Fibroblast of skin of right quadriceps (primary cell): ENCODE results near the gene RFX3.

Experiments used
- DNase-seq: peaks from one replicate; pipeline ENCODE4 v3.0.0-alpha.2; 2013

Gene RFX3

GRCh38 chr9:3513265-3513818, 12.5 kb downstream of the RFX3 start:
- DNase-seq = no peak

- DNase-seq = no peak
Measured at GRCh38 chr9:3511551-3511950, 14.2 kb downstream of the RFX3 start.

- DNase-seq = no peak
Measured at GRCh38 chr9:3510796-3511195, 15.0 kb downstream of the RFX3 start.

GRCh38 chr9:3509926-3510325, 15.9 kb downstream of the RFX3 start:
- DNase-seq = no peak

- peak; percentile 29 for DNase-seq
Measured at GRCh38 chr9:3508521-3509291, 17.1 kb downstream of the RFX3 start.

- DNase-seq = no peak
Measured at GRCh38 chr9:3508078-3508431, 17.7 kb downstream of the RFX3 start.

- DNase-seq = peak; percentile 7
Measured at GRCh38 chr9:3507395-3508077, 18.3 kb downstream of the RFX3 start.

GRCh38 chr9:3506164-3506563, 19.6 kb downstream of the RFX3 start:
- no peak for DNase-seq

GRCh38 chr9:3502560-3503398, 23.0 kb downstream of the RFX3 start:
- no peak for DNase-seq

- DNase-seq = no peak
Measured at GRCh38 chr9:3500044-3500443, 25.8 kb downstream of the RFX3 start.

- DNase-seq = peak; percentile 14
Measured at GRCh38 chr9:3498691-3499090, 27.1 kb downstream of the RFX3 start.

GRCh38 chr9:3497857-3498256, 27.9 kb downstream of the RFX3 start:
- DNase-seq = no peak

- DNase-seq = peak; percentile 72
Measured at GRCh38 chr9:3497401-3497800, 28.4 kb downstream of the RFX3 start.

- DNase-seq = no peak
Measured at GRCh38 chr9:3495855-3496254, 29.9 kb downstream of the RFX3 start.

GRCh38 chr9:3492214-3492613, 33.6 kb downstream of the RFX3 start:
- DNase-seq = no peak

- DNase-seq = no peak
Measured at GRCh38 chr9:3491450-3491849, 34.4 kb downstream of the RFX3 start.

GRCh38 chr9:3490957-3491356, 34.8 kb downstream of the RFX3 start:
- no peak for DNase-seq

- DNase-seq = no peak
Measured at GRCh38 chr9:3482578-3482977, 43.2 kb downstream of the RFX3 start.

- DNase-seq = no peak
Measured at GRCh38 chr9:3480353-3480655, 45.5 kb downstream of the RFX3 start.

- no peak for DNase-seq
Measured at GRCh38 chr9:3479514-3480352, 46.1 kb downstream of the RFX3 start.

GRCh38 chr9:3478549-3478953, 47.2 kb downstream of the RFX3 start:
- DNase-seq = peak; percentile 8

GRCh38 chr9:3477236-3477834, 48.5 kb downstream of the RFX3 start:
- no peak for DNase-seq
